ENCODE data around the gene PPP4R3A.
A peak's percentile ranks its signal among the peaks of the same experiment; 100 is the strongest.

The PPP4R3A gene

GRCh38 chr14:91510171-91511042 lies at the start of gene PPP4R3A (continued):
- no peak for TF ChIP-seq ZNF221 (tag by site-specific recombination; IDR thresholded peaks at IDR 0.05; ENCODE audit: borderline replicate concordance)
- no peak for TF ChIP-seq PRDM1 (tag by site-specific recombination; IDR thresholded peaks at IDR 0.05)

- H3K4me3 ChIP-seq (ENCODE audit: low read depth, low read length): no peak overlapping the region
- ChIA-PET POLR2A (no interaction called here), CTCF (no interaction called here)
- H3K4me1 ChIP-seq (ENCODE audit: control insufficient read depth, insufficient read depth, low read length): no peaks in the 10 kb centered on the region
- TF ChIP-seq ZBTB17 (tag by site-specific recombination; IDR thresholded peaks at IDR 0.05) (no peak), ZNF560 (tag by site-specific recombination; IDR thresholded peaks at IDR 0.05; ENCODE audit: borderline replicate concordance) (no peak), ZNF580 (tag by site-specific recombination; IDR thresholded peaks at IDR 0.05) (no peak), ZNF473 (tag by site-specific recombination; IDR thresholded peaks at IDR 0.05) (no peak), ZNF623 (tag by site-specific recombination; IDR thresholded peaks at IDR 0.05) (no peak), ZNF302 (tag by site-specific recombination; IDR thresholded peaks at IDR 0.05; ENCODE audit: low read depth) (no peak), ZIC2 (tag by site-specific recombination; IDR thresholded peaks at IDR 0.05) (no peak), ZNF266 (tag by site-specific recombination; IDR thresholded peaks at IDR 0.05; ENCODE audit: low read depth) (no peak)
- H3K9me3 ChIP-seq (ENCODE audit: control insufficient read depth, insufficient read depth, low read depth, low read length): no peaks in the 10 kb centered on the region
- H3K27ac ChIP-seq (ENCODE audit: extremely low read depth, low read depth, low read length): no peak overlapping the region
- H3K36me3 ChIP-seq (ENCODE audit: control insufficient read depth in 2 of 2, insufficient read depth in 1 of 2, low read length in 2 of 2): no peaks in the 10 kb centered on the region
Measured at GRCh38 chr14:91555531-91555930, 45.4 kb upstream of the PPP4R3A start.

GRCh38 chr14:91554535-91555332 lies 44.6 kb upstream of the PPP4R3A start:
- Histone ChIP-seq H3K9me3 (ENCODE audit: control insufficient read depth, insufficient read depth, low read depth, low read length) (no peaks in the 10 kb centered on the region), H3K4me1 (ENCODE audit: control insufficient read depth, insufficient read depth, low read length) (no peaks in the 10 kb centered on the region), H3K4me3 (ENCODE audit: low read depth, low read length) (no peak overlapping the region), H3K36me3 (ENCODE audit: control insufficient read depth in 2 of 2, insufficient read depth in 1 of 2, low read length in 2 of 2) (no peaks in the 10 kb centered on the region), H3K27ac (ENCODE audit: extremely low read depth, low read depth, low read length) (no peak overlapping the region)
- ChIA-PET POLR2A (interaction anchor here (0.6 kb wide), 1 partner anchor 98 kb away, joined by 3 read pairs; no protein-coding TSS in a partner anchor), CTCF (no interaction called here)
- TF ChIP-seq ZNF777 (tag by site-specific recombination; IDR thresholded peaks at IDR 0.05; ENCODE audit: borderline replicate concordance) (no peak), ZIC2 (tag by site-specific recombination; IDR thresholded peaks at IDR 0.05) (peak; percentile 74), GLIS1 (tag by site-specific recombination; IDR thresholded peaks at IDR 0.05) (peak; percentile 5; the same call in 1 of the 2 replicates)

GRCh38 chr14:91548108-91548507 lies 38.0 kb upstream of the PPP4R3A start:
- Histone ChIP-seq H3K9me3 (ENCODE audit: control insufficient read depth, insufficient read depth, low read depth, low read length) (no peaks in the 10 kb centered on the region), H3K36me3 (ENCODE audit: control insufficient read depth in 2 of 2, insufficient read depth in 1 of 2, low read length in 2 of 2) (no peaks in the 10 kb centered on the region), H3K4me3 (ENCODE audit: low read depth, low read length) (no peak overlapping the region), H3K4me1 (ENCODE audit: control insufficient read depth, insufficient read depth, low read length) (no peaks in the 10 kb centered on the region), H3K27ac (ENCODE audit: extremely low read depth, low read depth, low read length) (no peak overlapping the region)
- CTCF ChIA-PET: no interaction called here
- POLR2A ChIA-PET: no interaction called here
- no peak for TF ChIP-seq ZFP69B (tag by site-specific recombination; IDR thresholded peaks at IDR 0.05)
- TF ChIP-seq ZNF776 (tag by site-specific recombination; IDR thresholded peaks at IDR 0.05; ENCODE audit: borderline replicate concordance): no peak
- no peak for TF ChIP-seq ZBTB11 (tag by site-specific recombination; conservative IDR thresholded peaks at IDR 0.05; ENCODE audit: low read depth)
- TF ChIP-seq ZNF221 (tag by site-specific recombination; IDR thresholded peaks at IDR 0.05; ENCODE audit: borderline replicate concordance): no peak
- TF ChIP-seq SETDB1 (IDR thresholded peaks at IDR 0.05; ENCODE audit: insufficient read length, low read length): no peak
- no peak for TF ChIP-seq REPIN1 (tag by site-specific recombination; IDR thresholded peaks at IDR 0.05; ENCODE audit: low read depth)
- no peak for TF ChIP-seq HOXA7 (CRISPR knock-in tag; IDR thresholded peaks at IDR 0.05; ENCODE audit: borderline replicate concordance)
- no peak for TF ChIP-seq ZNF398 (tag by site-specific recombination; IDR thresholded peaks at IDR 0.05)
- TF ChIP-seq ZNF416 (tag by site-specific recombination; IDR thresholded peaks at IDR 0.05): no peak
